ENCODE results near the gene ANKRD52. TPM values are rescaled to one million over a fixed set of nuclear protein-coding genes. Genes with fewer than 3 reads are reported as not detected.

ANKRD52 gene
- total RNA-seq, 1 experiment from 2014 or later: 56.6 TPM

- Histone ChIP-seq H3K9me3 (ENCODE audit: control insufficient read depth in 1 of 2, insufficient read depth in 1 of 2, low read depth in 1 of 2, low read length in 2 of 2) (no peaks in the 10 kb centered on the region), H3K4me2 (ENCODE audit: low read length) (no peak overlapping the region), H2AFZ (ENCODE audit: low read depth, low read length, poor library complexity, severe bottlenecking) (no peak overlapping the region), H4K20me1 (ENCODE audit: insufficient read depth) (no peaks in the 10 kb centered on the region), H3K9ac (ENCODE audit: low read length) (no peak overlapping the region), H3K79me2 (ENCODE audit: insufficient read depth, low read length) (no peaks in the 10 kb centered on the region), H3K27ac (ENCODE audit: low read depth, low read length) (no peak overlapping the region), H3K36me3 (ENCODE audit: control insufficient read depth in 1 of 2, insufficient read depth in 2 of 2, low read length in 2 of 2) (peaks cover 28 to 31% of the 10 kb centered on the region in 2 experiments), H3K4me1 (ENCODE audit: control insufficient read depth in 1 of 2, insufficient read depth in 2 of 2, low read length in 2 of 2) (peaks cover 0 to 6% of the 10 kb centered on the region in 2 experiments; a peak in 2 of 4 replicates), H3K9me2 (ENCODE audit: insufficient read depth) (no peaks in the 10 kb centered on the region), H3K27me3 (ENCODE audit: insufficient read depth, low read length) (no peaks in the 10 kb centered on the region), H3K4me3 (replicated peaks in 1 of 2; ENCODE audit: low read depth in 1 of 2, low read length in 2 of 2) (no peak overlapping the region)
- TF ChIP-seq ZFX (IDR thresholded peaks at IDR 0.05) (no peak), RAD21 (IDR thresholded peaks at IDR 0.05; ENCODE audit: low read depth) (no peak), ZNF274 (IDR thresholded peaks at IDR 0.05; ENCODE audit: low read depth, low read length) (no peak), YY1 (IDR thresholded peaks at IDR 0.05; ENCODE audit: extremely low read depth, insufficient replicate concordance, low read depth, low read length) (no peak), SIN3A (IDR thresholded peaks at IDR 0.05; ENCODE audit: low read depth) (no peak), FOSL1 (IDR thresholded peaks at IDR 0.05; ENCODE audit: low read depth) (no peak), CBX3 (IDR thresholded peaks at IDR 0.05; ENCODE audit: low read depth) (no peak), EZH2 (IDR thresholded peaks at IDR 0.05) (no peak), TCF7L2 (IDR thresholded peaks at IDR 0.05; ENCODE audit: borderline replicate concordance, extremely low read depth, insufficient read depth, insufficient read length) (no peak), SRF (IDR thresholded peaks at IDR 0.05; ENCODE audit: low read depth) (no peak), ELF1 (IDR thresholded peaks at IDR 0.05; ENCODE audit: borderline replicate concordance, low read depth) (no peak), JUND (IDR thresholded peaks at IDR 0.05) (no peak), CEBPB (IDR thresholded peaks at IDR 0.05; ENCODE audit: low read depth) (no peak), EZH2phosphoT487 (IDR thresholded peaks at IDR 0.05; ENCODE audit: borderline replicate concordance) (no peak), EGR1 (IDR thresholded peaks at IDR 0.05; ENCODE audit: low read depth) (no peak), SP1 (IDR thresholded peaks at IDR 0.05; ENCODE audit: low read depth) (no peak), CTCF (IDR thresholded peaks at IDR 0.05 in 2 of 3, conservative IDR thresholded peaks at IDR 0.05 in 1 of 3; ENCODE audit: borderline replicate concordance in 1 of 3, insufficient read depth in 1 of 3, low read depth in 2 of 3, low read length in 2 of 3) (no peak)
- TF ChIP-seq, protein P1, sequence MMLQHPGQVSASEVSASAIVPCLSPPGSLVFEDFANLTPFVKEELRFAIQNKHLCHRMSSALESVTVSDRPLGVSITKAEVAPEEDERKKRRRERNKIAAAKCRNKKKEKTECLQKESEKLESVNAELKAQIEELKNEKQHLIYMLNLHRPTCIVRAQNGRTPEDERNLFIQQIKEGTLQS (IDR thresholded peaks at IDR 0.05): no peak
- TF ChIP-seq, protein P2, sequence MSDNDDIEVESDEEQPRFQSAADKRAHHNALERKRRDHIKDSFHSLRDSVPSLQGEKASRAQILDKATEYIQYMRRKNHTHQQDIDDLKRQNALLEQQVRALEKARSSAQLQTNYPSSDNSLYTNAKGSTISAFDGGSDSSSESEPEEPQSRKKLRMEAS (IDR thresholded peaks at IDR 0.05): no peak
- TF ChIP-seq, protein P3, sequence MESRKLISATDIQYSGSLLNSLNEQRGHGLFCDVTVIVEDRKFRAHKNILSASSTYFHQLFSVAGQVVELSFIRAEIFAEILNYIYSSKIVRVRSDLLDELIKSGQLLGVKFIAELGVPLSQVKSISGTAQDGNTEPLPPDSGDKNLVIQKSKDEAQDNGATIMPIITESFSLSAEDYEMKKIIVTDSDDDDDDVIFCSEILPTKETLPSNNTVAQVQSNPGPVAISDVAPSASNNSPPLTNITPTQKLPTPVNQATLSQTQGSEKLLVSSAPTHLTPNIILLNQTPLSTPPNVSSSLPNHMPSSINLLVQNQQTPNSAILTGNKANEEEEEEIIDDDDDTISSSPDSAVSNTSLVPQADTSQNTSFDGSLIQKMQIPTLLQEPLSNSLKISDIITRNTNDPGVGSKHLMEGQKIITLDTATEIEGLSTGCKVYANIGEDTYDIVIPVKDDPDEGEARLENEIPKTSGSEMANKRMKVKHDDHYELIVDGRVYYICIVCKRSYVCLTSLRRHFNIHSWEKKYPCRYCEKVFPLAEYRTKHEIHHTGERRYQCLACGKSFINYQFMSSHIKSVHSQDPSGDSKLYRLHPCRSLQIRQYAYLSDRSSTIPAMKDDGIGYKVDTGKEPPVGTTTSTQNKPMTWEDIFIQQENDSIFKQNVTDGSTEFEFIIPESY (IDR thresholded peaks at IDR 0.05; ENCODE audit: extremely low read depth, insufficient replicate concordance, low read length): no peak
- BruUV-seq (replicated peaks): no TSS peak
- DNase-seq (ENCODE audit: low read depth, low spot score): no peak
- intact Hi-C loops (cut with micrococcal nuclease): loop anchor here (5.0 kb wide), 1 partner anchor 254 kb away; no protein-coding TSS in a partner anchor
- ChIA-PET RAD21 (ENCODE audit: low non-redundant PET in 1 of 2, low total read pairs in 2 of 2, uncharacterized antibody in 2 of 2, unreplicated experiment in 2 of 2) (interaction anchor here in 1 of 2 experiments (0.5 kb wide), 1 partner anchor 18 kb away, joined by 4 read pairs; no protein-coding TSS in a partner anchor), POLR2A (interaction anchor here (1.3 kb wide), 1 partner anchor 14 kb away, joined by 3 read pairs; the partner anchor contains the start of gene RNF41), CTCF (interaction anchor here (0.7 to 1.5 kb wide), 2 partner anchors 8 to 14 kb away, joined by 3 to 4 read pairs; partner anchors contain the start of gene RNF41)
- ATAC-seq: no peak
These were observed 50.2 kb downstream of the ANKRD52 start for GRCh38 chr12:56208006-56208405.

Data from HCT116 (cell line).